Upper lobe of right lung (tissue), 1 donor: ENCODE results near the gene ALDH5A1. TPM values are rescaled to one million over a fixed set of nuclear protein-coding genes. Genes with fewer than 3 reads are reported as not detected.

Experiments
- ATAC-seq: fragments of 200-7000 bp; cut with Tn5 transposase; one replicate; pipeline ENCODE4 v1.9.1; 2020; ENCODE audit warnings: mild to moderate bottlenecking, moderate library complexity
- DNase-seq: peaks from one replicate; pipeline ENCODE4 v3.0.0-alpha.2; 2020
- H3K27ac ChIP-seq: fragments of 200-600 bp; one replicate; pipeline ENCODE4 v1.8.0; 2022
- H3K27me3 ChIP-seq: fragments of 200-600 bp; one replicate; pipeline ENCODE4 v1.8.0; 2022; ENCODE audit warnings: mild to moderate bottlenecking
- H3K36me3 ChIP-seq: fragments of 200-600 bp; one replicate; pipeline ENCODE4 v1.8.0; 2022
- H3K4me1 ChIP-seq: fragments of 200-600 bp; one replicate; pipeline ENCODE4 v1.8.0; 2022
- H3K4me3 ChIP-seq: fragments of 200-600 bp; one replicate; pipeline ENCODE4 v1.8.0; 2022; ENCODE audit warnings: mild to moderate bottlenecking
- H3K9me3 ChIP-seq: fragments of 200-600 bp; one replicate; pipeline ENCODE4 v1.8.0; 2022
- CTCF ChIP-seq: fragments of 200-600 bp; IDR thresholded peaks from one replicate; pipeline ENCODE4 v1.8.0; 2022; ENCODE audit warnings: antibody characterized with exemption
- intact Hi-C: fragments of 100-400 bp; cut with DNase I; formaldehyde crosslinking; loops from one replicate; pipeline ENCODE4 v1.11.0; 2022
- total RNA-seq: library from RNA; stranded (reverse); fragmentation: NEBNext Ultra II Directional; extraction: Animal tissue kit (Norgen Biotek cat#: 25700); gene quantifications from one replicate; pipeline ENCODE4 v1.2.1, GENCODE V29; 2021
- donor health status: DM: no; HTN: yes; CAD: no; lungs with severe emphysema.

The ALDH5A1 gene
- total RNA-seq, 1 donor from 2014 or later, result 15.5 TPM

- Histone ChIP-seq H3K4me1 (no peaks in the 10 kb centered on the region), H3K27ac (no peak overlapping the region), H3K9me3 (no peaks in the 10 kb centered on the region), H3K4me3 (no peak overlapping the region), H3K27me3 (no peaks in the 10 kb centered on the region), H3K36me3 (no peaks in the 10 kb centered on the region)
- intact Hi-C loops, result no loop called here
- no peak for TF ChIP-seq CTCF
- no peak for ATAC-seq
- DNase-seq, result no peak
Measured at GRCh38 chr6:24565196-24565595, 70.4 kb downstream of the ALDH5A1 start.

- no peaks in the 10 kb centered on the region for H3K4me1 ChIP-seq
- no peak for TF ChIP-seq CTCF
- no peak for ATAC-seq
- no peak for DNase-seq
- no peak overlapping the region for H3K27ac ChIP-seq
- H3K27me3 ChIP-seq, result no peaks in the 10 kb centered on the region
- no peaks in the 10 kb centered on the region for H3K9me3 ChIP-seq
- H3K4me3 ChIP-seq, result no peak overlapping the region
- H3K36me3 ChIP-seq, result no peaks in the 10 kb centered on the region
- intact Hi-C loops, result no loop called here
Measured at GRCh38 chr6:24566020-24566767, 71.4 kb downstream of the ALDH5A1 start.

GRCh38 chr6:24568683-24569082 is 73.9 kb downstream of the ALDH5A1 start:
- Histone ChIP-seq H3K27me3 (no peaks in the 10 kb centered on the region), H3K4me1 (no peaks in the 10 kb centered on the region), H3K36me3 (no peaks in the 10 kb centered on the region), H3K4me3 (no peak overlapping the region), H3K9me3 (no peaks in the 10 kb centered on the region), H3K27ac (no peak overlapping the region)
- TF ChIP-seq CTCF, result no peak
- ATAC-seq, result no peak
- DNase-seq, result no peak
- intact Hi-C loops, result no loop called here

- no peak overlapping the region for H3K27ac ChIP-seq
- ATAC-seq (no peak), DNase-seq (no peak)
Measured at GRCh38 chr6:24569811-24570210, 75.0 kb downstream of the ALDH5A1 start.

GRCh38 chr6:24571361-24571760 is 76.6 kb downstream of the ALDH5A1 start:
- ATAC-seq, result no peak
- H3K4me1 ChIP-seq, result no peaks in the 10 kb centered on the region
- H3K9me3 ChIP-seq, result no peaks in the 10 kb centered on the region
- H3K36me3 ChIP-seq, result no peaks in the 10 kb centered on the region
- intact Hi-C loops, result no loop called here
- no peak overlapping the region for H3K4me3 ChIP-seq
- no peak for TF ChIP-seq CTCF
- H3K27ac ChIP-seq, result no peak overlapping the region
- H3K27me3 ChIP-seq, result no peaks in the 10 kb centered on the region
- DNase-seq, result no peak

More at GRCh38 chr6:24569811-24570210, 75.0 kb downstream of the ALDH5A1 start:
- intact Hi-C loops, result no loop called here
- Histone ChIP-seq H3K36me3 (no peaks in the 10 kb centered on the region), H3K27me3 (no peaks in the 10 kb centered on the region), H3K4me1 (no peaks in the 10 kb centered on the region), H3K9me3 (no peaks in the 10 kb centered on the region), H3K4me3 (no peak overlapping the region)
- TF ChIP-seq CTCF, result no peak
